22Rv1 (cell line): ENCODE data around the gene KRT9.

Source experiments
- H3K27ac ChIP-seq: fragments of 450-650 bp; 2 replicates; pipeline ENCODE4 v1.5.1; 2017
- ZFX ChIP-seq: fragments of 450-650 bp; IDR thresholded peaks from 2 replicates; pipeline ENCODE4 v1.6.1; 2017; ENCODE audit warnings: antibody characterized with exemption, borderline replicate concordance
- TF ChIP-seq, protein P1 (sequence below): fragments of 450-650 bp; IDR thresholded peaks from 2 replicates; pipeline ENCODE4 v1.5.1; 2017; ENCODE audit warnings: mild to moderate bottlenecking

The KRT9 gene

DNA sequence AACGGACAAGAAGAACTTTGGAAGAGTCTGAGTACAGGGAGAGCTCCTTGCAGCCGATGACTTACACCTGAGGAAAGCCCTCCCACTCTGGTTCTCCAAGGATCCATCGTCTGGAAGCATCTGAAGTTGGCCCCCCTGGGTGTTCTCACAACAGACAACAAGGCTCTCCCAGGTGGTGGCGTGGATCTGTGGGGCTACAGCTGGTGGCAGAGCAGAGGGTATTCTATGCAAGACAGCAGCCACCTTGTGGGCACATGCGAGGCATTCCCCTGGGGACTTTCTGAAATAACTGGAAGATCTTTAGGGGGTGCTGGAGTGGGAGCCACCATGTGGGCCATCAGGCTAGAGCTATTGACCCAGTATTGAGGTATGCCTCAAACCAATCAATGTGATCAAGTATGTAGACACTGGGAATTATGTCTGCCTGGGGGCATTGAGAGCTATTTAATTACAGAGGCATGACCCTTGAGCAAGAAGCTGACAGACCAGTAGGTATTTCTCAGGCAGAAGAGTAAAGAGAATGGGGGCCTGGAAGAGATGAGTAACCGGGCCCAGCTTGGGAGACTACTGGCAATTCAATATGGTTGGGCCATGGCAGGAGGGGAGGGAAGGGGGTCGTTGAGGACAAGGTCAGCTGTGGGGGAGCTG is 36.8 kb downstream of the KRT9 start:
- TF ChIP-seq ZFX, result no peak
- TF ChIP-seq, protein P1, sequence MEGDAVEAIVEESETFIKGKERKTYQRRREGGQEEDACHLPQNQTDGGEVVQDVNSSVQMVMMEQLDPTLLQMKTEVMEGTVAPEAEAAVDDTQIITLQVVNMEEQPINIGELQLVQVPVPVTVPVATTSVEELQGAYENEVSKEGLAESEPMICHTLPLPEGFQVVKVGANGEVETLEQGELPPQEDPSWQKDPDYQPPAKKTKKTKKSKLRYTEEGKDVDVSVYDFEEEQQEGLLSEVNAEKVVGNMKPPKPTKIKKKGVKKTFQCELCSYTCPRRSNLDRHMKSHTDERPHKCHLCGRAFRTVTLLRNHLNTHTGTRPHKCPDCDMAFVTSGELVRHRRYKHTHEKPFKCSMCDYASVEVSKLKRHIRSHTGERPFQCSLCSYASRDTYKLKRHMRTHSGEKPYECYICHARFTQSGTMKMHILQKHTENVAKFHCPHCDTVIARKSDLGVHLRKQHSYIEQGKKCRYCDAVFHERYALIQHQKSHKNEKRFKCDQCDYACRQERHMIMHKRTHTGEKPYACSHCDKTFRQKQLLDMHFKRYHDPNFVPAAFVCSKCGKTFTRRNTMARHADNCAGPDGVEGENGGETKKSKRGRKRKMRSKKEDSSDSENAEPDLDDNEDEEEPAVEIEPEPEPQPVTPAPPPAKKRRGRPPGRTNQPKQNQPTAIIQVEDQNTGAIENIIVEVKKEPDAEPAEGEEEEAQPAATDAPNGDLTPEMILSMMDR, result no peak
- H3K27ac ChIP-seq, result peak overlapping the region; percentile 86; the same call in 1 of the 2 replicates

DNA sequence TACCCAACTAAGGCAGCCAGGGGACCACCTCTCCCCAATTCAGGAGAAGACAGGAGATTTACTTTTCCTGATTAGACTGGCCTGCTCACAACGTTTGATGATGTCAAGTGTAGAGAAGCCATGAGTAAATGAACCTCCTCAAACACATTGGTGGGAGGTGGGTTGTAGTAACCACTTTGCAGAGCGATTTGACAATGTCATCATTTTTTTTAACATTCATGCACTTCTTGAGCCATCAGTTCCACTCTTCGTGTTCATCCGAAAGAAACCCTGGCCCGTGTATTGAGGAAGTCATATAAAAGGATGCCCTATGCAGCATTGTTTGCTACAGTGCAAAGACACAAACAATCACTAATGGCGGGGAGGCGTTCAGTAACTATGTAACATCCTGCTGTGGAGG is 38.2 kb downstream of the KRT9 start:
- H3K27ac ChIP-seq, result no peak overlapping the region
- TF ChIP-seq ZFX, result no peak
- TF ChIP-seq, protein P1, result no peak

DNA sequence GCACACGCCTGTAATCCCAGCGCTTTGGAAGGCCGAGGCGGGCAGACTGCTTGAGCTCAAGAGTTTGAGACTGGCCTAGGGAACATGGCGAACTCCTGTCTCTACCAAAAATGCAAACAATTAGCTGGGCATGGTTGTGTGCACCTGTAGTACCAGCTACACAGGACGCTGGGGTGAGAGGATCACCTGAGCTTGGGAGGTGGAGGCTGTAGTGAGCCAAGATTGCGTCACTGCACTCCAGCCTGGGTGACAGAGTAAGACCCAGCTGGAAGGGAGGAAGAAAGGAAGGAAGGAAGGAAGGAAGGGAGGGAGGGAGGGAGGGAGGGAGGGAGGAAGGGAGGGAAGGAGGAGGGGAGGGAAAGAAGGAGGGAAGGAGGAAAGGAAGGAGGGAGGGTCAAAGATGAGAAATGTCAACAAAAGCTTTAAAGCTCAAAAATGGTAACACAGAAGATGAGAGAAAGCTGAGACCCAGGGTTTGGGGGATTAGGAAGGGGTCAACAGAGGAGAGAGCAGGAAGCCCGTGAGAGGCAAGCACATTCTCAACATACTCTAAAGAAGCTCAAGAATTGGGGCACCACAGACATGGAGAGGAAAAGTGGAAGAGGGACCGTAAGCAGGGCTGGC is 38.8 kb downstream of the KRT9 start:
- TF ChIP-seq, protein P1, result no peak
- no peak for TF ChIP-seq ZFX
- H3K27ac ChIP-seq, result peak overlapping the region; percentile 27; the same call in 1 of the 2 replicates

DNA sequence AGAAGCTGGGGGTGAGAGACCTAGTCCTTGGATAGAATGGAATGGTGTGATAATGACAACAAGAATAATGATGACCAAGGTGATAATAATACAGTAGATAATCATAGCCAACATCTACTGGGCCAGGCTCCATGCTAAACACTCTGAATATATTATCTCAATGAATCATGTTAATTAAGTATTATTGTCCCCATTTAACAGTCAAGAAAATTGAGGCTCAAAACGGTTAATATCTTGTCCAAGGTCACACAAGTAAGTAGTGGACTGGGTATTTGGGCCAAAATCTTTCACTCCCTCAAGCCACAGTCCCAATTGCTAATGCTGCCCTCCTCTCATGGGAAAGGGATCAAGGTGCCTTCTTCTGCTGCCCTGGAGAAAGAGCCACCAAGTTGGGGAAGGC is 39.9 kb downstream of the KRT9 start:
- TF ChIP-seq ZFX, result no peak
- TF ChIP-seq, protein P1, result no peak
- no peak overlapping the region for H3K27ac ChIP-seq

DNA sequence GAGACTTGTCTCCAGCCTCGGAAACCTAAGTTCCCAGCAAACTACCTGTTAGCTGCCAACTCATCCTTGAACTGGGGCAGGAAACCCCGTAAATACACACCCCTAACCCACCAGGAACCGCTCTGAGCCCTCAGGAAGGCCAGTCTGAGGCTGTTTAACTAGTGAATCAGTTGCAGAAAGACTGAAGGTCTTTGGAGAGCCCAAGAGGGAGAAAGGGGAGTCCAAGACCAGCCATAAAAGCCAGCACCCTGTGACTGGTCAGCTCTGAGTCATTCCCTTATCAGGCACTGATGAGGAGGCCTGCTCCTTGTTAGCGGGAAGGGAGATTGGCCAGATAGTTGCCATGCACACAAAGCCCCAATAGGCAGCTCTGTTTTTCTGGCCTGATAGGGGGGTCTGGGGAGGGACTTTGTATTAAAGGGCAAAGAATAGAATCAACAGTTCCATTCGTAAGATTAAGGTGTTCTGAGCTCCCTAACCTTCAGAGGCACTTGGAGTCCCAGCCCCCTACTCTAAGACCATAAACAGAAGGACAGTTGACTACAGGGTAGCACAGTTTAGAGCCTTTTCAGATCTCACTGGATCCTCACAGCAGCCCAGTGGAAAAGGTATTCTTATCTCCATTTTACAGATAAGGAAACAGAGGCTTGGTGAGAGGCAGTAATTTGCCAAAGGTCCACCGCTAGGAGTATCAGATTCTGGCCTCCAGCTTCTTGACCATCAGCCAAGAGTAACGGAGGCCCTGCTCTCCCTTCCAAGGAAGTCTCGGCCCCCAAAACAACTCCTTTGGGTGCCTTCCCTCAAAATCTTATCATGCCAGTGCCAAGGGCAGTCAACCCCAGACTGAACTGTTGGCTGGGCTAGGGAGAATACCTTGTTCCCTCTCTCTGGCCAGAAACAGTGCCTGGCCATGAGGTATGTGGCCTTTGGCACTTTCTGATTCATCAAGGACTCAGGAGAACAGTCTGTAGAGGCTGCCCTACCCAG is 41.5 kb downstream of the KRT9 start:
- no peak for TF ChIP-seq ZFX
- H3K27ac ChIP-seq, result peak overlapping the region; percentile 87

DNA sequence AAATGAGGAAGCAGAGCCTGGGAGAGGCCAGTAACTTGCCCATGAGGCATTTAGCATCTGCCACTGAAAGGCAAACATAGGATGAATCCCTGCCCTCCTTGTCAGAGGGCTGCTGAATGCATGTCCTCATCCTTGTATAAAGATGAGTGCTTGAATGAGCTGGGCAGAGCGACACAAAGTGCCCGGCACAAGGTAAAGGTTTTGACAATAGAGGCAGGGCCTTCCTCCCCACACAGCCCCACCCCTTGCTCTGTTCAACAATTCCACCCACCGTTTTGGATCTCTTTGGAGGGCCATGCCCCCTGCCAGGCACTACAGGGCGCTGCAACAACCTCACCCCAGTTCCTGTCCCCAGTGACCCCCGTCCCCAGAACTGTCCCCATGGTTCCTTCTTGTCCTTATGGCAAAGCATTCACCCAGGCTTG is 42.4 kb downstream of the KRT9 start:
- TF ChIP-seq ZFX, result no peak
- TF ChIP-seq, protein P1, result no peak
- peak overlapping the region; percentile 87 for H3K27ac ChIP-seq

DNA sequence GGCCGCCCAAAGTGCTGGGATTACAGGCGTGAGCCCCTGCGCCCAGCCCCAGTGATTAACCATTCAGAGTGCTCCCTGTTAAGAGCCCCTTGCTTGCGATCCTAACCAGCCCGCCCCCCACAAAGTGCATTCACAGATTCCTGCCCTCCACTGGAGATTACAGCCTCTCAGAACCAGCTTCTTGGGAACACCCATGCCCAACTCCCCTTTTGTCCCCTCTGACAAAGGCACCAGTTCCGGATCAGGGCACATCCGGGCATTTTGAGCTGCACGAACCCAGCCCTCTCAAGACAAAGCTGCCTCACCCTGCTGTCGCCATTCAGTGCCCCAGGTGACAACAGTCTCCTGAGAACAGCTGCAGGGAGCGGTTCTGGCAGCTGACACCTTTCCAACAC is 42.9 kb downstream of the KRT9 start:
- TF ChIP-seq, protein P1, result no peak
- no peak for TF ChIP-seq ZFX
- peak overlapping the region; percentile 87 for H3K27ac ChIP-seq
